WI38 (cell line): ENCODE measurements around the gene SUOX.
A peak's percentile ranks its signal among the peaks of the same experiment; 100 is the strongest.
"Not testable (repeated sequence)": the region's sequence is repeated elsewhere in the genome, so short reads cannot be mapped to it uniquely, and the experiment has no call there.

ENCODE experiments used
- H3K4me3 ChIP-seq: 2 replicates; pipeline ENCODE4 v1.5.1; 2011; ENCODE audit warnings: low read depth, mild to moderate bottlenecking, control low read depth, low read length
- TF ChIP-seq, protein P1 (sequence below): IDR thresholded peaks from 2 replicates; pipeline ENCODE4 v1.5.1; 2012; ENCODE audit warnings: low read depth, mild to moderate bottlenecking, control low read depth, low read length

Gene SUOX

DNA sequence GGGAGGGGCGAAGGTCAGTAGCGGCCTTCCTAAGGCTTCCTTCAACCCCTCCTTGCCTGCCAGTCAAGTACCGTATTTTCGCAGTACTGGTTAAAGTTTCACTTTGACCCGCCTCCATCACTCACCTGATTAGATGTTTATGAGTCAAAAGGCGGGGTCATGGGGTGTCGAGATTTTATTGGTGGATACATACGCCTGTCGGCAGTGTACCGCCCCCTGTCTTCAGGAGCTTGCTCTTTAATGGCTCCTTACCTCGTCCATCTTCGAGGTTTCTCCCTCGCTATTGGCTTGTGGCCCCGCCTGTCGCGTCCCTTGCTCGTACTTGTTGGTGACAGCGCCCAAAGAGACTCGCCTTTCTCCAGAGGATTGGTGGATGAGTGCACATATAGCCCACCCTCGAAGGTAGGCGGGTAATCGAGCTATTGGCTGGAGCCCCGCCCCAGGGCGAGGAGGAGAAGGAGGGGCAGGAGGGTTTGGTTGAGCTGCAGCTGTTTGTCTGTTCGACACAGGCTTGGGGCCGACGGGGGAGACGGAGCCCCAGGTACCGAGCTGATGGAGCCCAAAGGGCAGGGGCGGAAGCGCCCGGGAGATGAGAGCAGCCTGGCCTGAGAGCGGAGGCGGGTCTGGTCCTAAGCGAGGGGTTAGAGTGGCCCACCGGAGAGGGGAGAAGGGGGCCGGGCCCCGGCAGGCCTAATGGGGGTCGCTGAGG, 23.3 kb upstream of the SUOX start, which contains the start of gene RAB5B:
Gene RAB5B (plus strand): TSS at position 480 of the 709 bp plus-strand sequence. CDS start 12,883 bp downstream, outside the sequence.
- peak within 1 kb of the TSS; percentile 89 for H3K4me3 ChIP-seq
- TF ChIP-seq, protein P1, sequence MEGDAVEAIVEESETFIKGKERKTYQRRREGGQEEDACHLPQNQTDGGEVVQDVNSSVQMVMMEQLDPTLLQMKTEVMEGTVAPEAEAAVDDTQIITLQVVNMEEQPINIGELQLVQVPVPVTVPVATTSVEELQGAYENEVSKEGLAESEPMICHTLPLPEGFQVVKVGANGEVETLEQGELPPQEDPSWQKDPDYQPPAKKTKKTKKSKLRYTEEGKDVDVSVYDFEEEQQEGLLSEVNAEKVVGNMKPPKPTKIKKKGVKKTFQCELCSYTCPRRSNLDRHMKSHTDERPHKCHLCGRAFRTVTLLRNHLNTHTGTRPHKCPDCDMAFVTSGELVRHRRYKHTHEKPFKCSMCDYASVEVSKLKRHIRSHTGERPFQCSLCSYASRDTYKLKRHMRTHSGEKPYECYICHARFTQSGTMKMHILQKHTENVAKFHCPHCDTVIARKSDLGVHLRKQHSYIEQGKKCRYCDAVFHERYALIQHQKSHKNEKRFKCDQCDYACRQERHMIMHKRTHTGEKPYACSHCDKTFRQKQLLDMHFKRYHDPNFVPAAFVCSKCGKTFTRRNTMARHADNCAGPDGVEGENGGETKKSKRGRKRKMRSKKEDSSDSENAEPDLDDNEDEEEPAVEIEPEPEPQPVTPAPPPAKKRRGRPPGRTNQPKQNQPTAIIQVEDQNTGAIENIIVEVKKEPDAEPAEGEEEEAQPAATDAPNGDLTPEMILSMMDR = no peak

GRCh38 chr12:55974308-55974730, 22.8 kb upstream of the SUOX start:
- TF ChIP-seq, protein P1 = no peak
- peak overlapping the region; percentile 89 for H3K4me3 ChIP-seq

DNA sequence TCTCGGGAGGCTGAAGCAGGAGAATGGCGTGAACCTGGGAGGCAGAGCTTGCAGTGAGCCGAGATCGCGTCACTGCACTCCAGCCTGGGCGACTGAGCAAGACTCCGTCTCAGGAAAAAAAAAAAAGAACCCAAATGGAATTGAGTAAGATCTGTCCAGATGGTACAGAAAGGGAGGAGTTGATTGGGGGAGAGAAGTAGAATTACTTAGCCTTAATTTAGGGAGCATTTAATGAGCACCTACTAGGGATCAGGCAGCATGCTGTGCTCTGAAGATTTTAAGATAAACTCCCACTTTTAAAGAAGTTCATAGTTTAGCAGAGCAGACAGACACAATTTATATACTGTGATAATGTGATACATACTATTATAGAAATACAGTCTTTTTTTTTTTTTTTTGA, 18.7 kb upstream of the SUOX start:
- no peak overlapping the region for H3K4me3 ChIP-seq
- TF ChIP-seq, protein P1 = no peak

DNA sequence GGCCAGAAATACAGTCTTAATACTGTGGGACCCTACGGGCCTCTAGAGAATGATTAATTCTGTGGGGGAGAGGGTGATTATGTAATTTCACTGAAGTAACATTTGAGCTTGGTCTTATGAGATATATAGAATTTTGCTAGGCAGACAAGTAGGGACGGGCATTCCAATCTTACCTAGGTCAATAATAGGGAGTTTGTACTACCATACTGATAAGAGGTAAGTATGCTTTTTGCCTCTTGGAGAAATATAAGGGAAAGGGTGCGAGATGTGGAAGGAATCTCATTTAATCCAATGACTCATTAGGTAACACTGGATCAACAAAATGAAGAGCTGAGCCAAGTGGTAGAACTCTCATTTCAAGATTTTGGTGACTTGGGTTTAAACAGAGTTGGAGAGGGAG, 18.0 kb upstream of the SUOX start:
- TF ChIP-seq, protein P1 = no peak
- no peak overlapping the region for H3K4me3 ChIP-seq

DNA sequence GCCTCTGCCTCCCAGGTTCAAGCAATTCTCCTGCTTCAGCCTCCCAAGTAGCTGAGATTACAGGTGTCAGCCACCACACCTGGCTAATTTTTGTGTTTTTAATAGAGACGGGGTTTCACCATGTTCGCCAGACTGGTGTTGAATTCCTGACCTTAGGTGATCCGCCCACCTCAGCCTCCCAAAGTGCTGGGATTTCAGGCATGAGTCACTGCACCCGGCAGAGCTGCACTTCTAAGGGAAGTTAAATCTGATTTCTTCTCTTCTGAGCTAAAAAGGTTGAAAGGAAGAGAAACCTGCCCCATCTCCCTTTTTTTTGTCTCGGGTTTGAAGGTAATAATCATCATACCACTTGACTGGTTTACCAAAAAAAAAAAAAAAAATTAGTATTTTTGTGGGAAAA, 15.2 kb upstream of the SUOX start:
- H3K4me3 ChIP-seq = not testable (repeated sequence)

DNA sequence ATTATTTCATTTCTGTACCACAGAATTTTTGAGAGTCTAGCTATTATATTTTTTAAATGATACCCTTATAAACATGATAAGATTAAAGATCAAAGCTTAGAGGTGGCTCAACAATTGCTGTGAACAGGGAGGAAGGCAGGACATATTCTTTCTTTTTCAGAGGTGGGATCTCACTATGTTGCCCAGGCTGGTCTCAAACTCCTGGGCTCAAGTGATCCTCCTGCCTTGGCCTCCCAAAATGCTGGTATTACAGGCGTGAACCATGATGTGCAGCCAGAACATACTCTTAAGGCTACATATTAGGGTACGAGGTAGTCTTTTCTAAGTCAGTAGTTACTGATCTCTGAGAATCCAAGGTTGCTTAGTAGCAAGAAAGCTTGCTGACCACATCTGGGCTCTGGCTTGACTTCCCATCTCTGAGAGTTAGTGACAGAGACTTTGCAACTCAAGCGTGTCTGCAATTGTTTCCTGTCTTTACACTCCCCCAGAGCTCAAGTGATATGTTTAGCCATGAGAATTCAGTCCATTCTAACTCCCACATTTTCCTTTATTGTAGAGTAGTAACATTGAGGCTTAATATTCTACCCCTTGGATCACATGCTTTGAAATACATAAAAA, 14.6 kb upstream of the SUOX start:
- H3K4me3 ChIP-seq = no peak overlapping the region
- TF ChIP-seq, protein P1 = no peak

- TF ChIP-seq, protein P1 = no peak
- H3K4me3 ChIP-seq = no peak overlapping the region
Observed at GRCh38 chr12:55983232-55983842, 13.7 kb upstream of the SUOX start.
